ENCODE results near the gene TMEM97. TPM values are rescaled to one million over a fixed set of nuclear protein-coding genes. Genes with fewer than 3 reads are reported as not detected.

TMEM97 gene
- total and polyA plus RNA-seq, 9 of the 15 experiments (the other 6 are each of a cell fraction or from before 2014, with no cell fraction given), result 34.6 to 121 (median 76.0) TPM

DNA sequence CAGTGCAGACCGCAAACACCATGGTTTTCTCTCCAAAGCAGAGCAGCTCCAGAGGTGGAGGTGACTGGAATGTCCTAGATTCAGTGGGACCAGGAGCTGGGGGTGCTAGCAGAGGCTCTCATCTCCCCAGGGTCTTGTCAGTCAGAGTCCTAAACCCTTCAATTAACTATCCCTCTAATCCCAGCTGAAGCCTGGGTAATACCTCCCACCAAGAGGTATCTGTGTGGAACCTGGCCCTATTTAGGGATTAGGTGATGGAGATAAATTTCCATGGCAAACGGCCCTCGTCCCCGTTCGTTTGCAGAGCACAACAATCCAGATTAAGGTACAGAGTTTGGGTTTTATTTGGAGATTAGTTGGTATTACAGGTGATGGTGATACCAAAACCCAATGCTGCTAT is 44.2 kb downstream of the TMEM97 start:
- Histone ChIP-seq H3K4me2 (ENCODE audit: insufficient read depth, low read length) (no peak overlapping the region), H3K79me2 (ENCODE audit: control insufficient read depth, insufficient read depth, low read length) (peaks cover 7% of the 10 kb centered on the region), H3K9me3 (replicated peaks; ENCODE audit: control insufficient read depth, insufficient read depth, low read depth, low read length) (no peaks in the 10 kb centered on the region), H3K27ac (ENCODE audit: extremely low read depth, low read depth, low read length) (no peak overlapping the region), H3K27me3 (ENCODE audit: control insufficient read depth in 2 of 2, insufficient read depth in 2 of 2, low read length in 2 of 2) (no peaks in the 10 kb centered on the region), H3K9me1 (ENCODE audit: control insufficient read depth, insufficient read depth, low read length) (no peaks in the 10 kb centered on the region), H4K20me1 (replicated peaks; ENCODE audit: control insufficient read depth, insufficient read depth, low read length) (no peaks in the 10 kb centered on the region), H3K4me1 (replicated peaks in 1 of 2; ENCODE audit: control insufficient read depth in 2 of 2, insufficient read depth in 2 of 2, low read length in 2 of 2) (peaks cover 5 to 10% of the 10 kb centered on the region in 2 experiments; a peak in 3 of 5 replicates), H3K4me3 (no peak overlapping the region), H3K9ac (ENCODE audit: insufficient read depth in 1 of 2, low read depth in 2 of 2, low read length in 2 of 2) (no peak overlapping the region), H3K36me3 (ENCODE audit: control insufficient read depth, insufficient read depth, low read length) (peaks cover 53% of the 10 kb centered on the region), H2AFZ (ENCODE audit: low read depth, low read length) (no peak overlapping the region)
- FAIRE-seq (no peak), ATAC-seq (no peak), DNase-seq (ENCODE audit: extremely low read depth in 1 of 4, low spot score in 3 of 4) (no peak)
- BruUV-seq (replicated peaks), result no TSS peak
- ChIA-PET POLR2A (interaction anchor here (0.6 kb wide), 2 partner anchors 86 to 552 kb away, joined by 3 read pairs; no protein-coding TSS in a partner anchor), CTCF (ENCODE audit: low intra/inter-chr PET ratio) (no interaction called here)
- intact Hi-C loops (cut with micrococcal nuclease), result no loop called here
- 89% methylated on average over 5 of the region's 5 CpGs for WGBS (ENCODE audit: insufficient coverage, low coverage, missing lambda C conversion rate)
- in situ Hi-C loops (cut with MboI), result no loop called here
- TF ChIP-seq SOX6 (IDR thresholded peaks at IDR 0.05), result no peak
- TF ChIP-seq ZNF384 (IDR thresholded peaks at IDR 0.05; ENCODE audit: low read depth, low read length), result no peak
- TF ChIP-seq, protein P1, sequence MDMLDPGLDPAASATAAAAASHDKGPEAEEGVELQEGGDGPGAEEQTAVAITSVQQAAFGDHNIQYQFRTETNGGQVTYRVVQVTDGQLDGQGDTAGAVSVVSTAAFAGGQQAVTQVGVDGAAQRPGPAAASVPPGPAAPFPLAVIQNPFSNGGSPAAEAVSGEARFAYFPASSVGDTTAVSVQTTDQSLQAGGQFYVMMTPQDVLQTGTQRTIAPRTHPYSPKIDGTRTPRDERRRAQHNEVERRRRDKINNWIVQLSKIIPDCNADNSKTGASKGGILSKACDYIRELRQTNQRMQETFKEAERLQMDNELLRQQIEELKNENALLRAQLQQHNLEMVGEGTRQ (CRISPR knock-in tag; IDR thresholded peaks at IDR 0.05), result no peak
- no peak for TF ChIP-seq ZC3H8 (IDR thresholded peaks at IDR 0.05)
- no peak for TF ChIP-seq BRF1 (IDR thresholded peaks at IDR 0.05; ENCODE audit: borderline replicate concordance, extremely low read depth, insufficient read length)
- TF ChIP-seq ZNF217 (CRISPR knock-in tag; IDR thresholded peaks at IDR 0.05), result no peak
- TF ChIP-seq HNRNPL (IDR thresholded peaks at IDR 0.05; ENCODE audit: low read depth, low read length), result no peak
- TF ChIP-seq MGA (IDR thresholded peaks at IDR 0.05), result no peak
- TF ChIP-seq, protein P2, sequence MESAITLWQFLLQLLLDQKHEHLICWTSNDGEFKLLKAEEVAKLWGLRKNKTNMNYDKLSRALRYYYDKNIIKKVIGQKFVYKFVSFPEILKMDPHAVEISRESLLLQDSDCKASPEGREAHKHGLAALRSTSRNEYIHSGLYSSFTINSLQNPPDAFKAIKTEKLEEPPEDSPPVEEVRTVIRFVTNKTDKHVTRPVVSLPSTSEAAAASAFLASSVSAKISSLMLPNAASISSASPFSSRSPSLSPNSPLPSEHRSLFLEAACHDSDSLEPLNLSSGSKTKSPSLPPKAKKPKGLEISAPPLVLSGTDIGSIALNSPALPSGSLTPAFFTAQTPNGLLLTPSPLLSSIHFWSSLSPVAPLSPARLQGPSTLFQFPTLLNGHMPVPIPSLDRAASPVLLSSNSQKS (CRISPR knock-in tag; IDR thresholded peaks at IDR 0.05), result no peak
- TF ChIP-seq MAFG (tag; conservative IDR thresholded peaks at IDR 0.05), result no peak
- TF ChIP-seq ZNF431 (CRISPR knock-in tag; IDR thresholded peaks at IDR 0.05), result no peak

Measured in K562 (cell line).